ENCODE results near the gene MRPL48.
"Not testable (repeated sequence)": the region's sequence is repeated elsewhere in the genome, so short reads cannot be mapped to it uniquely, and the experiment has no call there.

The MRPL48 gene

DNA sequence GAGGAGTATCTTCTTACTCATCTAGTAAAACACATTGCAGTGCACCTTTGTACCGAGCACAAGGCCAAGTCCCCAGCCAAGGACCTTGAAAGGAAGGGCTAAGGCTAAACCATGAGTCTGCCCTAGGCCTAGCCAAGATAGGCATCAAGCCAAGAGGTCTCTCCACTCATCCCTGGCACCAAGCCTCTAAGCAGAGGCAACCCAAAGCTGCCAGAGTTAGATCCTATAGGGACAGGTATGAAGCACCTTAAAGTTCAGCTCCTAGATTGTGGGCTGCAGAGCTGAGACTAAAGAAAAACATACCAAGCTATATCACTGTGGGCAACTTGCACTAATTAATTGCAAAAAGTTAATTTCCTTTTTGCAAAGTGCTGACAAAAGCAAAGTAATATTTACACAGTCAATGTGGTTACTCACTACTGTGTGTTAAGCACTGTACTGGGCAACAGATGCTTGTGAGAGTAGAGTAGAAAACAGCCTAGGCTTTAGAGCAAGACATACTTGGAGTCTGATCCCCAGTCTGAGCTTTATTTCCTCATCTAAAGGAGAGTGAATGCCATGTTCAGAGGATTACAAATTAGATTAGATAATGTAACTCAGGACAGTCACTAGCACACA is 81.8 kb downstream of the MRPL48 start:
- no peak overlapping the region for H3K4me3 ChIP-seq (ENCODE audit: low read length in 2 of 2)
- H3K4me1 ChIP-seq (ENCODE audit: control insufficient read depth, insufficient read depth, low read length), result no peaks in the 10 kb centered on the region
- no peak overlapping the region for H3K9ac ChIP-seq (ENCODE audit: low read length in 2 of 2)
- H3K27me3 ChIP-seq (ENCODE audit: control insufficient read depth in 1 of 2, insufficient read depth in 2 of 2, low read length in 2 of 2), result no peaks in the 10 kb centered on the region
- H3K36me3 ChIP-seq (ENCODE audit: control insufficient read depth in 2 of 2, insufficient read depth in 2 of 2, low read length in 2 of 2), result peaks cover 13 to 20% of the 10 kb centered on the region in 2 donors
- no peak overlapping the region for H3K27ac ChIP-seq (ENCODE audit: low read length)
- no peaks in the 10 kb centered on the region for H3K9me3 ChIP-seq (ENCODE audit: control insufficient read depth in 2 of 2, low read length in 2 of 2)

DNA sequence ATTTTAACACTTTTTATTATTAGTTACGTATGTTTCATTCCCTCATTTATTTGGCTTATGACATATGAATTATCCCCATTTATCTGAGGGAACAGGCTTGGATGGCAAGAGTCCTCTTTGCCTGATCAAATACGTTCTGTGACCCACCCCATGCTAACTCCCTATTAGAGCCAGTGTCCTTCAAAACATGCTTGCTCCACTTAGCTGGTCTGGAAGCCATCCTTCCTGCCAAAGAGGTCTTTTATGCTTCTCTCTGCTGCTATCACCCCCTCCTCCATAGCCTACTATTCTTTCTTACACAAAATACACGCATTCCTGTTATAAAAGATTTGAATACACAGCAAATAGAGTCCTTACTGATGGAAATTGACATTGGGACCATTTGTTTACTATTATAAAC is 82.6 kb downstream of the MRPL48 start:
- Histone ChIP-seq H3K4me3 (ENCODE audit: low read length in 2 of 2) (no peak overlapping the region), H3K27me3 (ENCODE audit: control insufficient read depth in 1 of 2, insufficient read depth in 2 of 2, low read length in 2 of 2) (no peaks in the 10 kb centered on the region), H3K27ac (ENCODE audit: low read length) (no peak overlapping the region), H3K4me1 (ENCODE audit: control insufficient read depth, insufficient read depth, low read length) (peaks cover 8% of the 10 kb centered on the region), H3K36me3 (ENCODE audit: control insufficient read depth in 2 of 2, insufficient read depth in 2 of 2, low read length in 2 of 2) (peaks cover 12 to 20% of the 10 kb centered on the region in 2 donors), H3K9ac (ENCODE audit: low read length in 2 of 2) (no peak overlapping the region), H3K9me3 (ENCODE audit: control insufficient read depth in 2 of 2, low read length in 2 of 2) (no peaks in the 10 kb centered on the region)

DNA sequence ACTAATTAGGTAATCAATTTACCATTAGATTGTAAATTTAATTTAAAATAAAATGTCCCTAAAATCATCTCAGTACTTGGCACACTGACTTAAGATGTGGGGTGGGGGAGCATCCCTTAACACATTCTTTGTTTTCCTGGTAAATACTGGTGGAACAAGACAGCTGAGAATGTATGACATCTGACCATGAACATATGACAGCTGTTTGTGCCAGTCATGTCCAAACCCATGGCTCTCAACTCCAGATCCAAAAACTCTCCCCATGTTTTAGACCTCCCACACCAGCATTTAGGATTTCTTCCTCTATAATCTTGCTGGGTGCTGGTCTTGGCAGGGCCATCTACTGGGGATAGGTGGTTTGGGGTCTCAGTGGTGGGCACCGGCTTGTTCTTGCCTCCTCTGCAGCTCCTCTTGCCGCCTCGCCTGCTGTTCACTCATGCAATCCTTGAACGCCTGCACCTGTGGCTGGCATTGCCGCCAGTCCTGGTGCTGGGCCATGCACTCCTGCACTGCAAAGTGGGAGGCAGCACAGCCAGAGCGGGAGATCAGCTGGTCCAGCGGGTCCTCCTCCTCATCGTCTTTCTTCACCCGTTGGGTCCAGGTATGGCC is 85.2 kb downstream of the MRPL48 start:
- no peak overlapping the region for H3K27ac ChIP-seq (ENCODE audit: low read length)
- H3K27me3 ChIP-seq (ENCODE audit: control insufficient read depth in 1 of 2, insufficient read depth in 2 of 2, low read length in 2 of 2), result no peaks in the 10 kb centered on the region
- H3K9me3 ChIP-seq (ENCODE audit: control insufficient read depth in 2 of 2, low read length in 2 of 2), result no peaks in the 10 kb centered on the region
- no peak overlapping the region for H3K9ac ChIP-seq (ENCODE audit: low read length in 2 of 2)
- H3K36me3 ChIP-seq (ENCODE audit: control insufficient read depth in 2 of 2, insufficient read depth in 2 of 2, low read length in 2 of 2), result peaks cover 12 to 17% of the 10 kb centered on the region in 2 donors
- H3K4me1 ChIP-seq (ENCODE audit: control insufficient read depth, insufficient read depth, low read length), result peaks cover 20% of the 10 kb centered on the region
- no peak overlapping the region for H3K4me3 ChIP-seq (ENCODE audit: low read length in 2 of 2)

DNA sequence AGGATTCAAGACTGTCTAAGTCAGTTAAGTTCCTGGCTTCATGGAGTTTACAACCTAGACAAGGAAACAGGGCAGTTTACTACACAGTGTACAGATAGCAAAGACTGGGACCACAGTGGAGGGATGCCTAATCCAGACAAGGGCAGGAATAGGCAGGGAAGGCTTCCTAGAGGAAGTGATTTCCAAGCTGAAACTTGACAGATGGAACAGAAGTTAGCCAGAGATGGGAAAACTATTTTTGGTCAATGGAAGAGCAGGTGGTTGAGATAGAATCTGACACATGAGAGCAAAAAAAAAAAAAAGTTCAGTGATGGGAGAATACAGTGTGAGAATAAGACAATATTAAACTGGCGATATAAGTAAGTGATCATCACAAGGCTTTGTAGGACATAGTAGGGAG is 87.7 kb downstream of the MRPL48 start:
- Histone ChIP-seq H3K9ac (ENCODE audit: low read length in 2 of 2) (peak overlapping the region in 1 of 2 donors; percentile 99), H3K27ac (ENCODE audit: low read length) (no peak overlapping the region), H3K4me3 (ENCODE audit: low read length in 2 of 2) (peak overlapping the region in 1 of 2 donors; percentile 78), H3K9me3 (ENCODE audit: control insufficient read depth in 2 of 2, low read length in 2 of 2) (no peaks in the 10 kb centered on the region), H3K4me1 (ENCODE audit: control insufficient read depth, insufficient read depth, low read length) (peaks cover 20% of the 10 kb centered on the region), H3K27me3 (ENCODE audit: control insufficient read depth in 1 of 2, insufficient read depth in 2 of 2, low read length in 2 of 2) (no peaks in the 10 kb centered on the region), H3K36me3 (ENCODE audit: control insufficient read depth in 2 of 2, insufficient read depth in 2 of 2, low read length in 2 of 2) (peaks cover 12 to 17% of the 10 kb centered on the region in 2 donors)

DNA sequence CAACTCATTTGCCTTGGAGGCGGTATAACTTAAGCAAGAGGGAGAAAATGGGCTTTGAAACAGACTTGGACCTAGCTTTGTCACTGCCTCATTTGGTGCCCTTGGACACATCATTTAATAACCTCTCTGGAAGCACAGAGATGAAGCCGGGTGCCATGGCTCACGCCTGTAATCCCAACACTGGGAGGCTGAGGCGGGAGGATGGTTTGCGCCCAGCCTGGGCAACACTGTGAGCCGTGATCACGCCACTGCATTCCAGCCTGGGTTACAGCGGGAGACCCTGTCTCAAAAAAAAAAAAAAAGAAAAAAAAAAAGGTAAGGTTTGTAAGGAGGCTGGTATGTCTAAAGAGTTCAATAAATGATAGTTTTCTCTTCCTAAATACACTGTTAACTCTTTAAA is 88.2 kb downstream of the MRPL48 start:
- Histone ChIP-seq H3K36me3 (ENCODE audit: control insufficient read depth in 2 of 2, insufficient read depth in 2 of 2, low read length in 2 of 2) (peaks cover 12 to 17% of the 10 kb centered on the region in 2 donors), H3K27me3 (ENCODE audit: control insufficient read depth in 1 of 2, insufficient read depth in 2 of 2, low read length in 2 of 2) (no peaks in the 10 kb centered on the region), H3K27ac (ENCODE audit: low read length) (peak overlapping the region; percentile 82), H3K4me3 (ENCODE audit: low read length in 2 of 2) (peak overlapping the region; percentile 78 to 99), H3K9ac (ENCODE audit: low read length in 2 of 2) (peak overlapping the region; percentile 97 to 99), H3K9me3 (ENCODE audit: control insufficient read depth in 2 of 2, low read length in 2 of 2) (no peaks in the 10 kb centered on the region), H3K4me1 (ENCODE audit: control insufficient read depth, insufficient read depth, low read length) (peaks cover 20% of the 10 kb centered on the region)

DNA sequence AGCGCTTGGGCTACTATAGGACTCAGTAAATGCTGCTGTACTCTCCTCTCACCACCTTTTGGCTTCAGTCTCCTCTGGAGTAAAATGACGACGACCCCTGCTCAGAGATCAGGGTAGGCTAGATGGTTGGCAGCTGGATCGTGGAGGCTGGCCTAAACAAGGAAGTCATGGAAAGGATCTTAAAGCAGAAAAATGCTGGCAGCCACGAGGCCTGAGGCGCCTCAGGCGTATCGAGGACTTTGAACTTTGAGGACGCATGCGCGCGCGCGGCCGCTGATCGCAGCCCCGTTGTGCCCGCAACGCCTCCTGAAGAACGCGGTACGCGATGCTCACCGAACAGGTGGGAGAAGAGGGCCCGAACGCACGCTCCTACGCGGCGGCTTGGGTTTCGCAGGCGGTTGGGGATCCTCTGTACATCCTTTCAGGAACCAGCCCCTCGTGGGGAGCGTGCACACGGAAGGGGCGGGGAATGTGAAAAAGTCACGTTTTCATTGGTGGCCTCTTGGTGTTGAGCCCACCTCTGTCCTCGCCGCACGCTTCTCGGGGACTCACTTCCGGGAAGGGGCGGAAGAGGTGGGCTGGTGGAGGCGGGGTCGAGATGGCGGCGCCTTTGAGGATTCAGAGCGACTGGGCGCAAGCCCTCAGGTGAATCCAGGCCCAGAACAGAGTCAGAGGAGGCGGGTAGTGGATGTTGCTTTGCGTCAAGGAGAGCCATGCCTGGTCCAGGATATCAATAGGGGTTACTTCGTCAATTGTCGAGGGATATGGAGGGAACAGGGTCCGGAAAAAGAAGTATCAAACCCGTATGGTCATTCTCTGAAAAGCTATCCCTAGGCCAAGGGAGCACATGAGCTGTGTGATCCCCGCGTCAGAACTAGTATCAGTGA is 89.0 kb downstream of the MRPL48 start, which contains the start of the genes COA4 and PAAF1:
Gene COA4 (minus strand): TSS at position 423 of the 887 bp plus-strand sequence. CDS start 3,468 bp downstream, outside the sequence.
Gene PAAF1 (plus strand): TSS at position 576 of the 887 bp plus-strand sequence. CDS start 23 bp downstream, at position 599.
- Histone ChIP-seq H3K36me3 (ENCODE audit: control insufficient read depth in 2 of 2, insufficient read depth in 2 of 2, low read length in 2 of 2) (peaks cover 12 to 14% of the 10 kb centered on the region in 2 donors), H3K27me3 (ENCODE audit: control insufficient read depth in 1 of 2, insufficient read depth in 2 of 2, low read length in 2 of 2) (no peaks in the 10 kb centered on the region), H3K4me3 (ENCODE audit: low read length in 2 of 2) (peak within 1 kb of the TSS; percentile 78 to 99), H3K9me3 (ENCODE audit: control insufficient read depth in 2 of 2, low read length in 2 of 2) (no peaks in the 10 kb centered on the region), H3K27ac (ENCODE audit: low read length) (peak within 1 kb of the TSS; percentile 82), H3K4me1 (ENCODE audit: control insufficient read depth, insufficient read depth, low read length) (peaks cover 20% of the 10 kb centered on the region), H3K9ac (ENCODE audit: low read length in 2 of 2) (peak within 1 kb of the TSS; percentile 97 to 99)

DNA sequence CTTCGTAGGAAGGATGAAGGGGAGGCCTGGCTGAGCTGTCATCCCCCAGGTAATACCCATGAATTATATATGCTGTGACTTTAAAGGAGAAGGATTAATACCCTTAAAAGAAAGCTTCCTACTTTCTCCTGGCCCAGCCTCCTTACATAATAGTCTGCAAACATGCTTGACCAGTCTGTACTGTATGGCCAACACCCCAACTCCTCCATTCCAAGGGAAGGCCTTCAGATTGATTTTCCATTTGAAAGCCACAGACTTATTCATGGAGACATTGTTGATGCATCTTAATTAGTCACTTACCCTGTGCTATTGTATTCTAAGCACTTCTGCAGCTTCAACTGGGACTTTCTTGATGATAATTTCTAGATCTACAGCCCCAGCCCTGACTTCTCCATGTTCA is 91.1 kb downstream of the MRPL48 start:
- Histone ChIP-seq H3K36me3 (ENCODE audit: control insufficient read depth in 2 of 2, insufficient read depth in 2 of 2, low read length in 2 of 2) (peaks cover 3% of the 10 kb centered on the region in 2 donors), H3K4me3 (ENCODE audit: low read length in 2 of 2) (no peak overlapping the region), H3K9ac (ENCODE audit: low read length in 2 of 2) (no peak overlapping the region), H3K27ac (ENCODE audit: low read length) (no peak overlapping the region), H3K9me3 (ENCODE audit: control insufficient read depth in 2 of 2, low read length in 2 of 2) (no peaks in the 10 kb centered on the region), H3K27me3 (ENCODE audit: control insufficient read depth in 1 of 2, insufficient read depth in 2 of 2, low read length in 2 of 2) (no peaks in the 10 kb centered on the region), H3K4me1 (ENCODE audit: control insufficient read depth, insufficient read depth, low read length) (peaks cover 20% of the 10 kb centered on the region)

DNA sequence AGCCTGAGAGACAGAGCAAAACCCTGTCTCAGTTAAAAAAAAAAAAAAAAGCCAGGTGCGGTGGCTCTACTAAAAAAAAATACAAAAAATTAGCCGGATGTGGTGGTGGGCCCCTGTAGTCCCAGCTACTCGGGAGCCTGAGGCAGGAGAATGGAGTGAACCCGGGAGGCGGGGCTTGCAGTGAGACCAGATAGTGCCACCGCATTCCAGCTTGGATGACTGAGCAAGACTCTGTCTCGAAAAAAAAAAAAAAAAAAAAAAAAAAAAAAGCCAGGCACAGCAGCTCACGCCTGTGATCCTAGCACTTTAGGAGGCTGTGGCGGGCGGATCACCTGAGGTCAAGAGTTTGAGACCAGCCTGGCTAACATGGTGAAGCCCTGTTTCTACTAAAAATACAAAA is 92.8 kb downstream of the MRPL48 start:
- not testable (repeated sequence) for H3K9ac ChIP-seq (ENCODE audit: low read length in 2 of 2); H3K27me3 ChIP-seq (ENCODE audit: control insufficient read depth in 1 of 2, insufficient read depth in 2 of 2, low read length in 2 of 2); H3K9me3 ChIP-seq (ENCODE audit: control insufficient read depth in 2 of 2, low read length in 2 of 2); H3K36me3 ChIP-seq (ENCODE audit: control insufficient read depth in 2 of 2, insufficient read depth in 2 of 2, low read length in 2 of 2); H3K4me3 ChIP-seq (ENCODE audit: low read length in 2 of 2); H3K27ac ChIP-seq (ENCODE audit: low read length)
- peaks cover 10% of the 10 kb centered on the region for H3K4me1 ChIP-seq (ENCODE audit: control insufficient read depth, insufficient read depth, low read length)

DNA sequence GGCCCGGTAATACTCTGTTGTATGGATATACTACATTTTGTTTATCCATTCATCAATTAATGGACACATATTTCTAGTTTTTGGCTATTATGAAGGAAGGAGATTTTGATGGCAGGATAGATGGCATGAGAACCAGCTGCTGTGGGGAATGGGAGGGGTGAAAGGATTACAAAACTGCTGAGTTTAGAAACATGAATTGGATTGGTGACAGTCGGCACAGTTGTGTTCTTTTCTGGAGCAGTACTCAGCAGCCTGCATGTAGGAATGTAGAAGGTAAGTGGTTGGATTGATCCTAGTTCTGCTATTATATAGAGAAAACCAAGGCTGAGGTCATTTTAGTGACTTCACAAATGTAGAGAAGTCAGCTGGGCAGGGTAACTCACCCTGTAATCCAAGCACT is 96.2 kb downstream of the MRPL48 start:
- Histone ChIP-seq H3K4me3 (ENCODE audit: low read length in 2 of 2) (no peak overlapping the region), H3K9ac (ENCODE audit: low read length in 2 of 2) (no peak overlapping the region), H3K4me1 (ENCODE audit: control insufficient read depth, insufficient read depth, low read length) (no peaks in the 10 kb centered on the region), H3K27me3 (ENCODE audit: control insufficient read depth in 1 of 2, insufficient read depth in 2 of 2, low read length in 2 of 2) (no peaks in the 10 kb centered on the region), H3K36me3 (ENCODE audit: control insufficient read depth in 2 of 2, insufficient read depth in 2 of 2, low read length in 2 of 2) (peaks cover 5 to 8% of the 10 kb centered on the region in 2 donors), H3K9me3 (ENCODE audit: control insufficient read depth in 2 of 2, low read length in 2 of 2) (no peaks in the 10 kb centered on the region), H3K27ac (ENCODE audit: low read length) (no peak overlapping the region)

DNA sequence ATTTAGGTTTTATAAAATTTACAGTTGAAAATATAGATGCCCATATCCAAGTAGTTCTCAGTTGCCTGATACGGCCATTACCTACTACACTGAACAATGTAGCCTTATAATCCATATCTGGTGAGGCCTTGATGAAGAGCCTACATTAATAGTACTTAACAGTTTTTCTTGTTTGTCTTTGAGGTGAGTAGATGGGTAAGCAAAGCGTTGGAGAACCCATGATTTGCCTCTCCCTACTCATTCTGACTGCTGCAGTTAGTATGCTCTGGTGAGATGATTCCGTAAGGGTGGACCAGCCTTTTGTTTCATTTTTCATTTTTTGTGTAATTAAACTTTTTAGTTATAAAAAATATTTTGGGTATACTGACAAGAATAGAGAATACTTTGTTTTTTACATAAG is 100.6 kb downstream of the MRPL48 start:
- Histone ChIP-seq H3K36me3 (ENCODE audit: control insufficient read depth in 2 of 2, insufficient read depth in 2 of 2, low read length in 2 of 2) (peaks cover 9 to 23% of the 10 kb centered on the region in 2 donors), H3K4me3 (ENCODE audit: low read length in 2 of 2) (no peak overlapping the region), H3K9ac (ENCODE audit: low read length in 2 of 2) (no peak overlapping the region), H3K4me1 (ENCODE audit: control insufficient read depth, insufficient read depth, low read length) (no peaks in the 10 kb centered on the region), H3K9me3 (ENCODE audit: control insufficient read depth in 2 of 2, low read length in 2 of 2) (no peaks in the 10 kb centered on the region), H3K27me3 (ENCODE audit: control insufficient read depth in 1 of 2, insufficient read depth in 2 of 2, low read length in 2 of 2) (no peaks in the 10 kb centered on the region), H3K27ac (ENCODE audit: low read length) (no peak overlapping the region)
